Tibial artery (tissue), 4 donors: Measurements from ENCODE around the gene KCTD1.

Experiments used
- DNase-seq, 2 donors: peaks; one replicate each; pipeline ENCODE4 v3.0.0-alpha.2; 2019
- H3K27ac ChIP-seq, 2 donors: fragments of 200-600 bp; sonication (generic) in 1 of 2; 1 replicate in 1 of 2; 2 replicates in 1 of 2; pipeline ENCODE4 v1.5.1; 2018 to 2019; ENCODE audit warnings: mild to moderate bottlenecking in 1 of 2
- H3K27me3 ChIP-seq, 2 donors: fragments of 200-600 bp; sonication (generic) in 1 of 2; one replicate each; pipeline versions ENCODE4 v1.5.1 to v1.6.0; 2016 to 2019
- H3K36me3 ChIP-seq, 3 donors: fragments of 200-600 bp; sonication (generic) in 2 of 3; one replicate each; pipeline ENCODE4 v1.5.1; 2016 to 2019; ENCODE audit warnings: mild to moderate bottlenecking in 2 of 3
- H3K4me1 ChIP-seq, 4 donors: fragments of 200-600 bp; sonication (generic) in 2 of 4; 1 replicate in 3 of 4; 2 replicates in 1 of 4; pipeline ENCODE4 v1.5.1; 2016 to 2019
- H3K4me3 ChIP-seq, 2 donors: fragments of 200-600 bp; sonication (generic) in 1 of 2; 1 replicate in 1 of 2; 2 replicates in 1 of 2; pipeline ENCODE4 v1.5.1; 2018 to 2019; ENCODE audit warnings: mild to moderate bottlenecking in 2 of 2
- H3K9me3 ChIP-seq, 3 donors: fragments of 200-600 bp; sonication (generic) in 1 of 3; one replicate each; pipeline ENCODE4 v1.5.1; 2016 to 2019
- CTCF ChIP-seq, 2 experiments: fragments of 200-600 bp in 1 of 2; fragments of 450-650 bp in 1 of 2; IDR thresholded peaks; one replicate each; pipeline ENCODE4 v1.5.1; 2017 to 2019; ENCODE audit warnings: antibody characterized with exemption in 2 of 2, mild to moderate bottlenecking in 1 of 2, moderate library complexity in 1 of 2
- intact Hi-C: fragments of 100-400 bp; cut with DNase I; formaldehyde crosslinking; loops from one replicate; pipeline ENCODE4 v1.15.0; 2023; ENCODE audit warnings: low total_unique reads

The KCTD1 gene

DNA sequence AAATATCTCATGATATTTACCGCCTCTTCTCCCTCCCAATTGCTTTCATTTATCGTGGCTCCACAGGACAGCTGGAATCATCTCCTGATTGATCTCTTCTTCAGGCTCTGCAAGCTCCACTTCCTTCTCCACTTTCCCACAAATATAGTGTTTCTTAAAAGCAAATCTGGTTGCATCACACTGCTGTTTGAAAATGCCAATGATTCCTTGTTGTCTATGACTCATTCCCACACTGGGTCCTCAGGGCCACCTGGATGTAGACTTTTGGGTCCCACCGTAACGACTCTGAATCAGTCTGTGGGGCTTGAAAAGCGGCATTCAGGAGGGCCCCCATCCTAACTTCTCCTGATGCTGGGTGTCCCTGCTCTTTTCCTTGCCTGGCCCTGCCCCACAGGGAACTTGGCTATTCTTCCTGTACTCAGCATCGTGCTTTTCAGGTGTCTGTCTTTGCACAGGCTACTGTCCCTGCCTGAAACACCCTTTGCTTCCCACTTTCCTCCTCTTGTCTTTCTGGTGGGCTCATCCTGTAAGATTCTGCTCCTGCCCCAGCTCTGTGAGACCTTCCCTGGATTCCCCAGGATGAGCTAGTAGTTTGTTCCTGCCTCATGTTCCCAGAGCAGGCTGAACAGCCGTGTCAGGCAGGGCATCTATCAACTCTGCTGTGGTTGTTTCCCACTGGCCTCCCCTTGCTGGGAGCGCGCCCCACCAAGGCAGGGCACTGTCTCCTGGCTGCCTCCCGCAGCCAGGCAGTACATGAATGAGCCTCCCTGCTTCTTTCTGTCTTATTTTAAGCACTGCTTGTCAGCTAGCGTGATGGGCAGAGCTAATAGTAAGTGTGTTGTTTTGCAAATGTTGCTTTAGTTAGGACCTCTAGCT, 111.9 kb downstream of the KCTD1 start:
- TF ChIP-seq CTCF (IDR thresholded peaks at IDR 0.05): no peak
- no peak overlapping the region for H3K27ac ChIP-seq

GRCh38 chr18:26435415-26436095, 112.8 kb downstream of the KCTD1 start:
- H3K27me3 ChIP-seq: peaks cover 0 to 7% of the 10 kb centered on the region in 2 donors
- H3K9me3 ChIP-seq: no peaks in the 10 kb centered on the region
- no peak for DNase-seq
- no peak overlapping the region for H3K4me3 ChIP-seq
- H3K4me1 ChIP-seq: no peaks in the 10 kb centered on the region
- H3K27ac ChIP-seq: no peak overlapping the region
- TF ChIP-seq CTCF (IDR thresholded peaks at IDR 0.05): no peak
- no peaks in the 10 kb centered on the region for H3K36me3 ChIP-seq
- intact Hi-C loops: no loop called here

More for the DNA sequence above, 111.9 kb downstream of the KCTD1 start:
- Histone ChIP-seq H3K36me3 (no peaks in the 10 kb centered on the region), H3K27me3 (peaks cover 0 to 7% of the 10 kb centered on the region in 2 donors), H3K4me3 (no peak overlapping the region), H3K4me1 (no peaks in the 10 kb centered on the region), H3K9me3 (no peaks in the 10 kb centered on the region)
- no peak for DNase-seq
- intact Hi-C loops: no loop called here

- intact Hi-C loops: no loop called here
- H3K36me3 ChIP-seq: no peaks in the 10 kb centered on the region
- H3K27me3 ChIP-seq: peaks cover 0 to 7% of the 10 kb centered on the region in 2 donors
- no peaks in the 10 kb centered on the region for H3K9me3 ChIP-seq
- H3K27ac ChIP-seq: no peak overlapping the region
- no peak for TF ChIP-seq CTCF (IDR thresholded peaks at IDR 0.05)
- no peak for DNase-seq
- no peak overlapping the region for H3K4me3 ChIP-seq
- no peaks in the 10 kb centered on the region for H3K4me1 ChIP-seq
These were observed 113.5 kb downstream of the KCTD1 start for GRCh38 chr18:26434887-26435286.

DNA sequence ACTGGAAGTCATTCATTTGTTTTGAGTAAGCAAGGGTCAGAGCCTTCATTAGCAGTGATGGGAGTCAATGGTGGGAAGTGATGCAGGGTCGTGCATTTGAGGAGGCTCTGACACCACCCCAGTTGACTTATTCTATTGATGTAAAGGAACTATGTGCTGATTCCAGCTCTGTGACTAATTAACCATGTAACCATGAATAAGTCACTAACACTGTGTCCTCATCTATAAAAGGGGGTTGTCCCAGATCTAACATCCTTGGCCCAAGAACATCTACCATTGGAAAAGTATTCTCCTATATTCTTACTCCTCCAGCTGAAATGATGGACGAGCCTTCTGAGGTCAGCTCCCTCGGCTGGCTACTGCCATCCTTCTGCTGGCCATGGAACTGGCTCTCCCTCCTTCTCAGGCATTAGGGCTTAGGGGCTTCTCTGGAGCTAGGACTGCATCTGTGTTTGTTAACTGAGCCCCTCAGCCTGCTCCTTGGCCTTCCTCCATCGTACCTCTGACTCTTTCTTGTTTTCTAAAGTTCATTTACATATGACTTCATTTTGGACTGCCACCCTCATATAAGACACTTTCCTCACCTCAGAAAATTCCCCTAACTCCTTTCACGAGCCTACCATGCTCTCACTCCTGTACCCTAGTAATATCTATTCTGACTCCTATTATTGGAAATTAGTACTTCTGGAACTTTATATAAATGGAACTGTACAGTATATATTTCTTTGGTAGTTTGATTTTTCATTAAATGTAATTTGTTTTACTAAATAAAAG, 115.5 kb downstream of the KCTD1 start:
- Histone ChIP-seq H3K4me3 (no peak overlapping the region), H3K27me3 (peaks cover 0 to 7% of the 10 kb centered on the region in 2 donors), H3K27ac (no peak overlapping the region), H3K4me1 (no peaks in the 10 kb centered on the region), H3K36me3 (no peaks in the 10 kb centered on the region), H3K9me3 (no peaks in the 10 kb centered on the region)
- no peak for TF ChIP-seq CTCF (IDR thresholded peaks at IDR 0.05)
- intact Hi-C loops: no loop called here
- no peak for DNase-seq

GRCh38 chr18:26429535-26430226, 118.7 kb downstream of the KCTD1 start:
- no peak for TF ChIP-seq CTCF (IDR thresholded peaks at IDR 0.05)
- Histone ChIP-seq H3K4me3 (no peak overlapping the region), H3K36me3 (no peaks in the 10 kb centered on the region), H3K9me3 (no peaks in the 10 kb centered on the region), H3K27me3 (no peaks in the 10 kb centered on the region), H3K27ac (no peak overlapping the region), H3K4me1 (no peaks in the 10 kb centered on the region)
- no peak for DNase-seq
- intact Hi-C loops: no loop called here
